Measurements from ENCODE around the gene PSD4.
A peak's percentile ranks its signal among the peaks of the same experiment; 100 is the strongest.

The PSD4 gene

DNA sequence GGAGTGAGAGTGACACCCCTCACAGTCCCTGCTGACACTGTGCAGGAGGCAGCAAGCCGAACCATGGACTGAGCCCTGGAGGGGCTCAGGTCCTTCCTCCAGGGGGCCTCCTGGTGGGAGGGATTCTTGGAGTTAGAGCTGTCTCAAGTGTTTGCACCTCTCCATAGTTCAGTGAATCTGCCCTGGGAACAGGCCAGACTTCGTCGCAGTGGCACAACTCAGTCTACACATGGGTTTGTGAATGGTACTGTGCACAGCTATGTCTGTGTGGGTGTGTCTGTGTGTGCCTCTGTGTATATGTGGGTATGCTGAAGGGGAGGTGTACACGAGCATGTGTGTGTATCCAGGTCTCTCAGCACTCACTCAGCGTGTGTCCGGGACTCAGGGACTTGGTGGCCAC lies 68.6 kb downstream of the PSD4 start:
- no peak overlapping the region for H3K4me2 ChIP-seq
- no peak overlapping the region for H2AFZ ChIP-seq (ENCODE audit: low read depth)
- H4K20me1 ChIP-seq (ENCODE audit: insufficient read depth) = no peaks in the 10 kb centered on the region
- H3K36me3 ChIP-seq (ENCODE audit: insufficient read depth) = no peaks in the 10 kb centered on the region
- H3K27me3 ChIP-seq (ENCODE audit: insufficient read depth, low read depth) = no peaks in the 10 kb centered on the region
- no peak overlapping the region for H3K27ac ChIP-seq
- H3K9ac ChIP-seq = no peak overlapping the region
- H3K79me2 ChIP-seq (ENCODE audit: insufficient read depth, low read depth) = no peaks in the 10 kb centered on the region
- TF ChIP-seq, protein P1, sequence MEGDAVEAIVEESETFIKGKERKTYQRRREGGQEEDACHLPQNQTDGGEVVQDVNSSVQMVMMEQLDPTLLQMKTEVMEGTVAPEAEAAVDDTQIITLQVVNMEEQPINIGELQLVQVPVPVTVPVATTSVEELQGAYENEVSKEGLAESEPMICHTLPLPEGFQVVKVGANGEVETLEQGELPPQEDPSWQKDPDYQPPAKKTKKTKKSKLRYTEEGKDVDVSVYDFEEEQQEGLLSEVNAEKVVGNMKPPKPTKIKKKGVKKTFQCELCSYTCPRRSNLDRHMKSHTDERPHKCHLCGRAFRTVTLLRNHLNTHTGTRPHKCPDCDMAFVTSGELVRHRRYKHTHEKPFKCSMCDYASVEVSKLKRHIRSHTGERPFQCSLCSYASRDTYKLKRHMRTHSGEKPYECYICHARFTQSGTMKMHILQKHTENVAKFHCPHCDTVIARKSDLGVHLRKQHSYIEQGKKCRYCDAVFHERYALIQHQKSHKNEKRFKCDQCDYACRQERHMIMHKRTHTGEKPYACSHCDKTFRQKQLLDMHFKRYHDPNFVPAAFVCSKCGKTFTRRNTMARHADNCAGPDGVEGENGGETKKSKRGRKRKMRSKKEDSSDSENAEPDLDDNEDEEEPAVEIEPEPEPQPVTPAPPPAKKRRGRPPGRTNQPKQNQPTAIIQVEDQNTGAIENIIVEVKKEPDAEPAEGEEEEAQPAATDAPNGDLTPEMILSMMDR (conservative IDR thresholded peaks at IDR 0.05; ENCODE audit: low read depth, low read length) = no peak
- H3K4me1 ChIP-seq (ENCODE audit: low read depth, poor library complexity, severe bottlenecking) = no peaks in the 10 kb centered on the region
- no peak overlapping the region for H3K4me3 ChIP-seq (IDR thresholded peaks at IDR 0.05; ENCODE audit: insufficient read depth, low read depth, low read length)

GRCh38 chr2:113245276-113245711 lies 71.5 kb downstream of the PSD4 start:
- Histone ChIP-seq H3K4me3 (IDR thresholded peaks at IDR 0.05; ENCODE audit: insufficient read depth, low read depth, low read length) (no peak overlapping the region), H3K36me3 (ENCODE audit: insufficient read depth) (no peaks in the 10 kb centered on the region), H4K20me1 (ENCODE audit: insufficient read depth) (no peaks in the 10 kb centered on the region), H3K4me1 (ENCODE audit: low read depth, poor library complexity, severe bottlenecking) (no peaks in the 10 kb centered on the region), H3K27ac (no peak overlapping the region), H3K9ac (no peak overlapping the region), H3K27me3 (ENCODE audit: insufficient read depth, low read depth) (no peaks in the 10 kb centered on the region), H3K79me2 (ENCODE audit: insufficient read depth, low read depth) (no peaks in the 10 kb centered on the region), H3K4me2 (no peak overlapping the region), H2AFZ (ENCODE audit: low read depth) (no peak overlapping the region)
- TF ChIP-seq, protein P1 (conservative IDR thresholded peaks at IDR 0.05; ENCODE audit: low read depth, low read length) = no peak

DNA sequence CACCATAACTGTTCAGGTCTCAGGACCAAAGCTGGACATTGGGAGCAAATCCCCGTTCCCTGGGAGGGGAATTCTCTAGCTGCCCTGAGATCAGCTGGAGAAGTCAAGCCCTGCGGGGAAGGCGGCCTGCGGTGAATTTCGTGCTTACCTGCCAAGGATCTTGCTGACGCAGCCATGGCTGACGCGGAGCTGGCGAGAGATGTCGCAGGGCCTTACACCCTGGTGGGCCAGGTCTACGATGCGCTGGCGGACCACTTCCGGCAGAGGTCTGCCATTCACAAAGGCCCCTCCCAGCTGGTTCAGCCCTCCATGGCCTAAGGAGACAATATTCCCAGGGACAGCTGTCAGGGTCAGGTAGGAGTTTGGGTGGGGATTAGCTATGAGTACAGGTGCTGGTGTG lies 72.8 kb downstream of the PSD4 start:
- Histone ChIP-seq H3K4me1 (ENCODE audit: low read depth, poor library complexity, severe bottlenecking) (no peaks in the 10 kb centered on the region), H3K4me2 (no peak overlapping the region), H3K36me3 (ENCODE audit: insufficient read depth) (no peaks in the 10 kb centered on the region), H3K79me2 (ENCODE audit: insufficient read depth, low read depth) (no peaks in the 10 kb centered on the region), H3K27ac (no peak overlapping the region), H2AFZ (ENCODE audit: low read depth) (no peak overlapping the region), H3K4me3 (IDR thresholded peaks at IDR 0.05; ENCODE audit: insufficient read depth, low read depth, low read length) (no peak overlapping the region), H4K20me1 (ENCODE audit: insufficient read depth) (no peaks in the 10 kb centered on the region), H3K9ac (no peak overlapping the region), H3K27me3 (ENCODE audit: insufficient read depth, low read depth) (no peaks in the 10 kb centered on the region)
- TF ChIP-seq, protein P1 (conservative IDR thresholded peaks at IDR 0.05; ENCODE audit: low read depth, low read length) = no peak

DNA sequence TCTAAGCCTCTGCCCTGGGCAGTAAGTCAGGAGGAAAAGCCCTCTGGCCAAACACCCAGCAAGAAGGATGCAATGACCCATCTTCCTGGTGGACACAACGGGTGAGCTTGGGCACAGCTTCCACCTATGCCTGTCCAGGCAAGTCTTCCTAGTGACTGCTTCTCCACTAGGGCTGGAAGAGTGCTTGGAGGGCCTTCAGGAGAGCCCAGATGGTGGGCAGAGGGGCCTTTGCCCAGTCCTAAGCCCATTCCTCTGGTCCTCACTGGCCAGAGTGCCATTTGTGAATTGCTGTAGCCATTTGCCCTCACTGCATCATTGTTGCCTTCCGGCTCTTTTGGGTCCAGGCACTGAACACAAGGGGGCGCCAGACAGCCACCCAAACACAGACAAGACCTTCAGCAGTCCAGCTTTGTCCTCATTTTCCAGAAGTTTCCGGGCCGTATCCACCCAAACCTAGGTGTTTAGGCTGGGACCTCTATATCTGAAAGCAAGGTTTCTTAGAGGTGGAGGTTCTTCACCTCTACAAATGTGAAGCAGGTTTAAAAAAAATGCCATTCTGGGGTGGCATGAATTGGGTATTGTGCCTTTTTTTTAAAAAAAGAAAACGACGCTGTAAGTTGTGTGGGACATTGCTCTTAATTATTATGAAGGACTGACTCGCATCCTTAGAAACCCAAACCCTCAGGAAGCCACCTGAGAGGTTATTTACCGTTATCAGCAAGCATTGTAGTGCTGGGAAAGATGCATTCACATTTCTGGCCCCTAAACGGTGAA lies 75.4 kb downstream of the PSD4 start:
- Histone ChIP-seq H3K4me3 (IDR thresholded peaks at IDR 0.05; ENCODE audit: insufficient read depth, low read depth, low read length) (no peak overlapping the region), H3K27me3 (ENCODE audit: insufficient read depth, low read depth) (no peaks in the 10 kb centered on the region), H3K36me3 (ENCODE audit: insufficient read depth) (no peaks in the 10 kb centered on the region), H2AFZ (ENCODE audit: low read depth) (peak overlapping the region; percentile 59; the same call in 1 of the 2 replicates), H3K9ac (no peak overlapping the region), H3K79me2 (ENCODE audit: insufficient read depth, low read depth) (no peaks in the 10 kb centered on the region), H3K4me1 (ENCODE audit: low read depth, poor library complexity, severe bottlenecking) (no peaks in the 10 kb centered on the region), H4K20me1 (ENCODE audit: insufficient read depth) (no peaks in the 10 kb centered on the region), H3K4me2 (no peak overlapping the region), H3K27ac (no peak overlapping the region)
- TF ChIP-seq, protein P1 (conservative IDR thresholded peaks at IDR 0.05; ENCODE audit: low read depth, low read length) = peak; percentile 87

Data from KMS-11 (cell line).